ENCODE measurements around the gene ADIG. TPM values are rescaled to one million over a fixed set of nuclear protein-coding genes. Genes with fewer than 3 reads are reported as not detected.

The ADIG gene
- total RNA-seq, 2 donors from 2014 or later, result not detected

GRCh38 chr20:38604873-38605303, 23.9 kb downstream of the ADIG start:
- H3K4me1 ChIP-seq (ENCODE audit: control insufficient read depth in 1 of 2, low read depth in 2 of 2), result peaks cover 0 to 5% of the 10 kb centered on the region in 2 donors
- no peaks in the 10 kb centered on the region for H3K27me3 ChIP-seq (replicated peaks; ENCODE audit: insufficient read depth)
- H3K36me3 ChIP-seq, result no peaks in the 10 kb centered on the region
- H3K9me3 ChIP-seq, result no peaks in the 10 kb centered on the region
- ATAC-seq (ENCODE audit: insufficient number of reproducible peaks, low FRiP score, low read depth) (no peak), DNase-seq (ENCODE audit: low spot score) (no peak)
- TF ChIP-seq, protein P1, sequence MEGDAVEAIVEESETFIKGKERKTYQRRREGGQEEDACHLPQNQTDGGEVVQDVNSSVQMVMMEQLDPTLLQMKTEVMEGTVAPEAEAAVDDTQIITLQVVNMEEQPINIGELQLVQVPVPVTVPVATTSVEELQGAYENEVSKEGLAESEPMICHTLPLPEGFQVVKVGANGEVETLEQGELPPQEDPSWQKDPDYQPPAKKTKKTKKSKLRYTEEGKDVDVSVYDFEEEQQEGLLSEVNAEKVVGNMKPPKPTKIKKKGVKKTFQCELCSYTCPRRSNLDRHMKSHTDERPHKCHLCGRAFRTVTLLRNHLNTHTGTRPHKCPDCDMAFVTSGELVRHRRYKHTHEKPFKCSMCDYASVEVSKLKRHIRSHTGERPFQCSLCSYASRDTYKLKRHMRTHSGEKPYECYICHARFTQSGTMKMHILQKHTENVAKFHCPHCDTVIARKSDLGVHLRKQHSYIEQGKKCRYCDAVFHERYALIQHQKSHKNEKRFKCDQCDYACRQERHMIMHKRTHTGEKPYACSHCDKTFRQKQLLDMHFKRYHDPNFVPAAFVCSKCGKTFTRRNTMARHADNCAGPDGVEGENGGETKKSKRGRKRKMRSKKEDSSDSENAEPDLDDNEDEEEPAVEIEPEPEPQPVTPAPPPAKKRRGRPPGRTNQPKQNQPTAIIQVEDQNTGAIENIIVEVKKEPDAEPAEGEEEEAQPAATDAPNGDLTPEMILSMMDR (IDR thresholded peaks at IDR 0.05), result no peak
- H3K4me3 ChIP-seq, result no peak overlapping the region
- H3K27ac ChIP-seq, result no peak overlapping the region

- no peak overlapping the region for H3K27ac ChIP-seq
- no peak overlapping the region for H3K4me3 ChIP-seq
- H3K36me3 ChIP-seq, result no peaks in the 10 kb centered on the region
- DNase-seq (ENCODE audit: low spot score) (no peak), ATAC-seq (ENCODE audit: insufficient number of reproducible peaks, low FRiP score, low read depth) (no peak)
- H3K27me3 ChIP-seq (replicated peaks; ENCODE audit: insufficient read depth), result no peaks in the 10 kb centered on the region
- H3K4me1 ChIP-seq (ENCODE audit: control insufficient read depth in 1 of 2, low read depth in 2 of 2), result no peaks in the 10 kb centered on the region
- TF ChIP-seq, protein P1 (IDR thresholded peaks at IDR 0.05), result no peak
- H3K9me3 ChIP-seq, result no peaks in the 10 kb centered on the region
Measured at GRCh38 chr20:38607351-38607750, 26.4 kb downstream of the ADIG start.

DNA sequence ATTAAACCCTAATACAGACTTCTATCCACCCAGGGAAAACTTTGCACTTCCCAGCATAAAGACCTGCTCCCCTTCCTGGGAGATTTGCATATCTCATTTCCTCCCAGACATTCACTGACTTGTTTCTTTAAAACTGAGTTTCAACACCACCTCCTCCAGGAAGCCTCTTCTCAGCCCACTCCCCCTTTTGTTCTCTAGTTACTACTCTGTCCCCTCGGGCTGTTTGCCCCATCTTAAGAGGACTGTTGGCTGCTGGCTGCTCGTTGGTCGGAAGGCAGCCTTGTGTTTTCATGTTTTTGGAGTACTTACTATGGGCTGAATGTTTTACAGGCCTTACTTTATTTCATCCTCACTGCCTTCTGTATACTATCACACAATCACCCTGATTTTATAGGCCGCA, 27.2 kb downstream of the ADIG start:
- H3K4me1 ChIP-seq (ENCODE audit: control insufficient read depth in 1 of 2, low read depth in 2 of 2), result no peaks in the 10 kb centered on the region
- DNase-seq (ENCODE audit: low spot score) (no peak), ATAC-seq (ENCODE audit: insufficient number of reproducible peaks, low FRiP score, low read depth) (no peak)
- no peaks in the 10 kb centered on the region for H3K36me3 ChIP-seq
- H3K27me3 ChIP-seq (replicated peaks; ENCODE audit: insufficient read depth), result no peaks in the 10 kb centered on the region
- TF ChIP-seq, protein P1 (IDR thresholded peaks at IDR 0.05), result no peak
- H3K9me3 ChIP-seq, result no peaks in the 10 kb centered on the region
- H3K4me3 ChIP-seq, result no peak overlapping the region
- H3K27ac ChIP-seq, result no peak overlapping the region

GRCh38 chr20:38609815-38610214, 28.8 kb downstream of the ADIG start:
- ATAC-seq (ENCODE audit: insufficient number of reproducible peaks, low FRiP score, low read depth), result no peak
- TF ChIP-seq, protein P1 (IDR thresholded peaks at IDR 0.05), result no peak
- H3K36me3 ChIP-seq, result no peaks in the 10 kb centered on the region
- H3K4me3 ChIP-seq, result no peak overlapping the region
- no peaks in the 10 kb centered on the region for H3K4me1 ChIP-seq (ENCODE audit: control insufficient read depth in 1 of 2, low read depth in 2 of 2)
- H3K27ac ChIP-seq, result no peak overlapping the region
- H3K9me3 ChIP-seq, result no peaks in the 10 kb centered on the region
- H3K27me3 ChIP-seq (replicated peaks; ENCODE audit: insufficient read depth), result no peaks in the 10 kb centered on the region
- no peak for DNase-seq (ENCODE audit: low spot score)

- ATAC-seq (ENCODE audit: insufficient number of reproducible peaks, low FRiP score, low read depth), result no peak
- H3K27ac ChIP-seq, result no peak overlapping the region
- no peak for DNase-seq (ENCODE audit: low spot score)
- no peaks in the 10 kb centered on the region for H3K9me3 ChIP-seq
- H3K4me1 ChIP-seq (ENCODE audit: control insufficient read depth in 1 of 2, low read depth in 2 of 2), result no peaks in the 10 kb centered on the region
- no peaks in the 10 kb centered on the region for H3K27me3 ChIP-seq (replicated peaks; ENCODE audit: insufficient read depth)
- H3K36me3 ChIP-seq, result no peaks in the 10 kb centered on the region
- TF ChIP-seq, protein P1 (IDR thresholded peaks at IDR 0.05), result no peak
- H3K4me3 ChIP-seq, result no peak overlapping the region
Measured at GRCh38 chr20:38610521-38610920, 29.5 kb downstream of the ADIG start.

All from thoracic aorta (tissue), 2 donors.